ENCODE results near the gene KY.
"Not testable (repeated sequence)": the region's sequence is repeated elsewhere in the genome, so short reads cannot be mapped to it uniquely, and the experiment has no call there.

Gene KY

DNA sequence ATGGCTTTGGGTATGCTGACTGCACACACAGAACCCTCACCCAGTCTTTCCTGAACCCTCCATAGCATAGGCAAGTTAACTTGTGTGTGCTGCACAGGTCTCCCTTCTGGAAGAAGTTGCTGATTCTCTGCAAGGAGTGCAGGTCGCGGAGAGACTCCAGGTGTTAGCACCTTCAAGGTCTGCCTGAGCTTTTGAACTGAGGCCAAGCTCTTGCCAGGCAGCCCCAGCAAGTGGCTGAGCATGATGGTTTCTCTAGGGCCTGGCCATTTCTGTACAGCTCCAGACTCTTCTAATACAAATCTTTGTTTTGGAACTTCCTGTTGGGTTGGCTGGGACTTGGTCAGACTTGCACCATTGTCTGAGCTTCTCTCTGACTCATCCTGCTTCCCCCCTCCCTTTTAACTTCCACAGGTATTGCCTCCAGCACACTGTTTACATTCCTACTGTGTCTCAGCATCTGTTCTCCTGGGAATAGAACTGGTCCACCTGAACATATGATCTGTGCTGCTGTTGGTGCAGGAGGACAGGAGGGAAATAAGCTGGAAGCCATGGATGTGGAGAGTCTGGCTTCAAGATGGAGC lies 53.3 kb downstream of the KY start:
- no peak overlapping the region for H3K27ac ChIP-seq
- TF ChIP-seq, protein P1, sequence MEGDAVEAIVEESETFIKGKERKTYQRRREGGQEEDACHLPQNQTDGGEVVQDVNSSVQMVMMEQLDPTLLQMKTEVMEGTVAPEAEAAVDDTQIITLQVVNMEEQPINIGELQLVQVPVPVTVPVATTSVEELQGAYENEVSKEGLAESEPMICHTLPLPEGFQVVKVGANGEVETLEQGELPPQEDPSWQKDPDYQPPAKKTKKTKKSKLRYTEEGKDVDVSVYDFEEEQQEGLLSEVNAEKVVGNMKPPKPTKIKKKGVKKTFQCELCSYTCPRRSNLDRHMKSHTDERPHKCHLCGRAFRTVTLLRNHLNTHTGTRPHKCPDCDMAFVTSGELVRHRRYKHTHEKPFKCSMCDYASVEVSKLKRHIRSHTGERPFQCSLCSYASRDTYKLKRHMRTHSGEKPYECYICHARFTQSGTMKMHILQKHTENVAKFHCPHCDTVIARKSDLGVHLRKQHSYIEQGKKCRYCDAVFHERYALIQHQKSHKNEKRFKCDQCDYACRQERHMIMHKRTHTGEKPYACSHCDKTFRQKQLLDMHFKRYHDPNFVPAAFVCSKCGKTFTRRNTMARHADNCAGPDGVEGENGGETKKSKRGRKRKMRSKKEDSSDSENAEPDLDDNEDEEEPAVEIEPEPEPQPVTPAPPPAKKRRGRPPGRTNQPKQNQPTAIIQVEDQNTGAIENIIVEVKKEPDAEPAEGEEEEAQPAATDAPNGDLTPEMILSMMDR (conservative IDR thresholded peaks at IDR 0.05): no peak

DNA sequence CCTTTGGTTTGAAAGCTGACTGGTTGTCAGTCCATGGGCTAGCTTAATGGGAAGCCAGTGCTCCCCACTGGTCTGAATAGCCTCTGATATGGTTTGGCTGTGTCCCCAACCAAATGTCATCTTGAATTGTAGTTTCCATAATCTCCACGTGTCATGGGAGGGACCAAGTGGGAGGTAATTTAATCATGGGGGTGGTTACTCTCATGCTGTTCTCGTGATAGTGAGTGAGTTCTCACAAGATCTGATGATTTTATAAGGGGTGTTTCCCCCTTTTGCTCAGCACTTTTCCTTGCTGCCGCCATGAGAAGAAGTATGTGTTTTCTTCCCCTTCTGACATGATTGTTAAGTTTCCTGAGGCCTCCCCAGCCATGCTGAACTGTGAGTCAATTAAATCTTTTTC lies 55.8 kb downstream of the KY start:
- H3K27ac ChIP-seq: not testable (repeated sequence)

- no peak overlapping the region for H3K27ac ChIP-seq
- TF ChIP-seq, protein P1 (conservative IDR thresholded peaks at IDR 0.05): no peak
Observed at GRCh38 chr3:134594331-134594741, 56.5 kb downstream of the KY start.

- H3K27ac ChIP-seq: no peak overlapping the region
- TF ChIP-seq, protein P1 (conservative IDR thresholded peaks at IDR 0.05): no peak
Observed at GRCh38 chr3:134592806-134593205, 58.0 kb downstream of the KY start.

GRCh38 chr3:134590766-134591165 lies 60.1 kb downstream of the KY start:
- H3K27ac ChIP-seq: no peak overlapping the region
- TF ChIP-seq, protein P1 (conservative IDR thresholded peaks at IDR 0.05): no peak

- TF ChIP-seq, protein P1 (conservative IDR thresholded peaks at IDR 0.05): no peak
Observed at GRCh38 chr3:134579141-134579665, 71.6 kb downstream of the KY start.

DNA sequence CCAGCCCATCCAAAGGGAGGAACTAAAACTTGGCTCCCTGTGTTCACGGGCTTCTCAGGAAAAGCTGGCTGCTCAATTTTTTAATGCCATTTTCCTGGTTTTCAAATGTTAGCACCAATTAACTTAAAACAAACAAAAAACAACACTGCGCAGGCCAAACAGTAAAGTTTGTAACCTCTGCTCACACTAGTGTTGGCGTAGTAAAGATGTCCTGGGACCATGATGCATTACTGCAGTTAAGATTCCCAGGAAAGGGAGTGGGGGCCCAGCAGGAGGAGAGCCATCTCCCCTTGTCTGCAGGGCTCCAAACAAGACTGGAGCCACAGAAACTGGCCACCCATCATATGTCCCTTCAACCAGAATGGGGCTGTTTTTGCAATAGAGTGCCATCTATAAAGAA lies 74.0 kb downstream of the KY start:
- no peak overlapping the region for H3K27ac ChIP-seq
- TF ChIP-seq, protein P1 (conservative IDR thresholded peaks at IDR 0.05): no peak

More at GRCh38 chr3:134579141-134579665, 71.6 kb downstream of the KY start:
- H3K27ac ChIP-seq: no peak overlapping the region

- TF ChIP-seq, protein P1 (conservative IDR thresholded peaks at IDR 0.05): no peak
- no peak overlapping the region for H3K27ac ChIP-seq
Observed at GRCh38 chr3:134576426-134576825, 74.4 kb downstream of the KY start.

- H3K27ac ChIP-seq: not testable (repeated sequence)
Observed at GRCh38 chr3:134569899-134570298, 80.9 kb downstream of the KY start.

All from VCaP (cell line).